Measurements from ENCODE around the gene SLC25A19.
"Not testable (repeated sequence)": the region's sequence is repeated elsewhere in the genome, so short reads cannot be mapped to it uniquely, and the experiment has no call there.

The SLC25A19 gene

GRCh38 chr17:75267411-75268232 lies 21.6 kb downstream of the SLC25A19 start:
- no peak for DNase-seq

- DNase-seq = no peak
Measured at GRCh38 chr17:75267153-75267410, 22.2 kb downstream of the SLC25A19 start.

GRCh38 chr17:75266316-75267152 lies 22.7 kb downstream of the SLC25A19 start:
- DNase-seq = no peak

- DNase-seq = no peak
Measured at GRCh38 chr17:75265614-75266315, 23.5 kb downstream of the SLC25A19 start.

- no peak for DNase-seq
Measured at GRCh38 chr17:75263055-75263454, 26.2 kb downstream of the SLC25A19 start.

- no peak for DNase-seq
Measured at GRCh38 chr17:75262112-75262606, 27.1 kb downstream of the SLC25A19 start.

- DNase-seq = peak; percentile 91 to 96 (median 93)
Measured at GRCh38 chr17:75261336-75262111, 27.7 kb downstream of the SLC25A19 start, which contains the start of the genes GGA3 and MRPS7. Gene GGA3 (minus strand): TSS chr17:75261606. CDS start chr17:75261587, 19 bp downstream. Gene MRPS7 (plus strand): TSS chr17:75261879. CDS start chr17:75261901, 22 bp downstream.

GRCh38 chr17:75260641-75261335 lies 28.4 kb downstream of the SLC25A19 start:
- DNase-seq = peak in 3 of 5 experiments; percentile 14 to 45 (median 30)

GRCh38 chr17:75257228-75257627 lies 32.0 kb downstream of the SLC25A19 start:
- DNase-seq = not testable (repeated sequence)

- DNase-seq = not testable (repeated sequence)
Measured at GRCh38 chr17:75255954-75256698, 33.1 kb downstream of the SLC25A19 start.

GRCh38 chr17:75252039-75252816 lies 37.0 kb downstream of the SLC25A19 start:
- DNase-seq = no peak

- peak in 2 of 5 experiments; percentile 74 to 79 for DNase-seq
Measured at GRCh38 chr17:75250009-75250471, 39.2 kb downstream of the SLC25A19 start.

GRCh38 chr17:75249564-75249963 lies 39.7 kb downstream of the SLC25A19 start:
- no peak for DNase-seq

- DNase-seq = no peak
Measured at GRCh38 chr17:75246404-75246803, 42.8 kb downstream of the SLC25A19 start.

GRCh38 chr17:75245011-75245410 lies 44.2 kb downstream of the SLC25A19 start:
- no peak for DNase-seq

GRCh38 chr17:75244133-75244866 lies 44.9 kb downstream of the SLC25A19 start:
- no peak for DNase-seq

GRCh38 chr17:75242461-75243042 lies 46.7 kb downstream of the SLC25A19 start:
- peak in 3 of 5 experiments; percentile 19 to 80 (median 69) for DNase-seq

GRCh38 chr17:75241996-75242460 lies 47.2 kb downstream of the SLC25A19 start:
- peak in 1 of 5 experiments; percentile 37 for DNase-seq
